ENCODE data around the gene GSTO2.

The GSTO2 gene

DNA sequence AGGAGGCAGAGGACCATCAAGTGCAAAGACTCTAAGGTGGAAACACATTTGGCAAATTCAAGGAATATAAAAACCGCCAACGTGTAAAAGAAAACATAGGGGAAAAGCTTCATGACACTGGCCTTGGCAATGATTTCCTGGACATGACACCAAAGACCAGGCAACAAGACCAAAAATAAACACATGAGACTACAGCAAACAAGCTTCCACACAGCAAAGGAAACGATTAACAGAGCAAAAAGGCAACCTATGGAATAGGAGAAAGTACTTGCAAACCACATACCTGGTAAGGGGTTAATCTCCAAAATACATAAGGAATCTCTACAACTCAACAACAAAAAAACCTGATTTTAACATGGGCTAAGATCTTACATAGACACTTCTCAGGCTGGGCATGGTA, 10.8 kb upstream of the GSTO2 start:
- no peaks in the 10 kb centered on the region for H3K9me2 ChIP-seq (ENCODE audit: low read depth, low read length)
- H3F3A ChIP-seq (ENCODE audit: insufficient read depth, low read length), result no peaks in the 10 kb centered on the region
- no peak overlapping the region for H3K4me3 ChIP-seq (ENCODE audit: low read depth, low read length, poor library complexity, severe bottlenecking)
- TF ChIP-seq, protein P1, sequence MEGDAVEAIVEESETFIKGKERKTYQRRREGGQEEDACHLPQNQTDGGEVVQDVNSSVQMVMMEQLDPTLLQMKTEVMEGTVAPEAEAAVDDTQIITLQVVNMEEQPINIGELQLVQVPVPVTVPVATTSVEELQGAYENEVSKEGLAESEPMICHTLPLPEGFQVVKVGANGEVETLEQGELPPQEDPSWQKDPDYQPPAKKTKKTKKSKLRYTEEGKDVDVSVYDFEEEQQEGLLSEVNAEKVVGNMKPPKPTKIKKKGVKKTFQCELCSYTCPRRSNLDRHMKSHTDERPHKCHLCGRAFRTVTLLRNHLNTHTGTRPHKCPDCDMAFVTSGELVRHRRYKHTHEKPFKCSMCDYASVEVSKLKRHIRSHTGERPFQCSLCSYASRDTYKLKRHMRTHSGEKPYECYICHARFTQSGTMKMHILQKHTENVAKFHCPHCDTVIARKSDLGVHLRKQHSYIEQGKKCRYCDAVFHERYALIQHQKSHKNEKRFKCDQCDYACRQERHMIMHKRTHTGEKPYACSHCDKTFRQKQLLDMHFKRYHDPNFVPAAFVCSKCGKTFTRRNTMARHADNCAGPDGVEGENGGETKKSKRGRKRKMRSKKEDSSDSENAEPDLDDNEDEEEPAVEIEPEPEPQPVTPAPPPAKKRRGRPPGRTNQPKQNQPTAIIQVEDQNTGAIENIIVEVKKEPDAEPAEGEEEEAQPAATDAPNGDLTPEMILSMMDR (IDR thresholded peaks at IDR 0.05; ENCODE audit: low read length), result no peak
- TF ChIP-seq EZH2 (IDR thresholded peaks at IDR 0.05; ENCODE audit: borderline replicate concordance, low read length), result no peak
- peaks cover 35% of the 10 kb centered on the region for H3K36me3 ChIP-seq (ENCODE audit: insufficient read depth, low read length)
- no peak overlapping the region for H2AFZ ChIP-seq (ENCODE audit: low read length)
- H3K27me3 ChIP-seq (ENCODE audit: insufficient read depth, low read length), result no peaks in the 10 kb centered on the region
- H4K20me1 ChIP-seq (ENCODE audit: insufficient read depth, low read length), result no peaks in the 10 kb centered on the region
- no peaks in the 10 kb centered on the region; the same call in 1 of the 2 replicates for H3K79me2 ChIP-seq (ENCODE audit: insufficient read depth, low read length)
- no peaks in the 10 kb centered on the region for H3K9me3 ChIP-seq (ENCODE audit: low read length)
- H3K4me2 ChIP-seq (ENCODE audit: low read length), result no peak overlapping the region
- H3K9ac ChIP-seq (ENCODE audit: low read length), result no peak overlapping the region
- no peak overlapping the region for H3K27ac ChIP-seq (ENCODE audit: low read depth, low read length, poor library complexity, severe bottlenecking)
- peaks cover 13% of the 10 kb centered on the region for H3K4me1 ChIP-seq (ENCODE audit: insufficient read depth, low read length, severe bottlenecking)

DNA sequence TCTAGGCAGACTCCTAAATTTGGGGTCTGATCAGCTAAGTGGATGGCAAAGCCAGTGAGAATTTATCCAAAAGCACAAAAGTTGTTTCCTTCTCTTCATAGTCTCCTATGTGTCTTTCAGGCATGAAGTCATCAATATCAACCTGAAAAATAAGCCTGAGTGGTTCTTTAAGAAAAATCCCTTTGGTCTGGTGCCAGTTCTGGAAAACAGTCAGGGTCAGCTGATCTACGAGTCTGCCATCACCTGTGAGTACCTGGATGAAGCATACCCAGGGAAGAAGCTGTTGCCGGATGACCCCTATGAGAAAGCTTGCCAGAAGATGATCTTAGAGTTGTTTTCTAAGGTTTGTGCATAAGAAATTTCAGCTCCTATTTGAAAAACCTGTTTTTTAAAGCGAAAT, 9.5 kb upstream of the GSTO2 start:
- Histone ChIP-seq H3K27ac (ENCODE audit: low read depth, low read length, poor library complexity, severe bottlenecking) (no peak overlapping the region), H3K4me2 (ENCODE audit: low read length) (no peak overlapping the region)

DNA sequence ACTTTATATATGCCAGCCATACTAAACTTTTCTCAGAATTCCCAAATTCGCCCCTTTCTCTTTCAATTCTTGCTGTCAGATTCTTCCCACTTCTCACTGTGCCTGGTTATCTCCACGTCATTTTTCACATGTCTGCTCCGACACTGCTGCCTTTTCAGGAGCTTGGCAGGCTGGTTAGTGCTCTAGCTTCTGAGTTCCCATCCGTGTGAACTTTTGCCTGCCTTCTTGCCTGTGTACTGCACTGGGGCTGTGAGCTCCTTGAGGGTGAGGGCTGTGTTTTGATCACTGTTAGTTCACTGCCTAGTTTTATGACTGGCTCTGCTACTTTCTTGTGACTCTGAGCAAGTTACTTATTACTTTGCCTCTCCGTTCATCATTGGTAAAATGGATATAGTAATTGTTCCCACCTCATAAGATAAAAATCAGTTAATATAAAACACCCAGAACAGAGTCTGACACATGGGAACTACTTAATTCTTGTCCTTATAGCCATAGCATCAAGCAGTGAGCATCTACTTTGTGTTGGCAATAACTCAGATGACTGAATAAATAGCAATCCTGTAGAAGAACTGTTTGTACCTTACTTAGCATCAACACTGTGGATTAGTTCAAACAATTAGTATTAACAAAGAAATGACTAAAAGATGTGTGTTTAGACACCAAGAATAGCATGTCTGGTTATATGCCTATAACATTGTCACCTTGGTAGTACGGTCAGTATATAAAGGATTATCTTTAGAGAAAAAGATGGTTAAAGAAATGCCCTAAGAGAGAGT, 8.8 kb upstream of the GSTO2 start:
- H3K36me3 ChIP-seq (ENCODE audit: insufficient read depth, low read length), result peaks cover 37% of the 10 kb centered on the region
- H3K27ac ChIP-seq (ENCODE audit: low read depth, low read length, poor library complexity, severe bottlenecking), result no peak overlapping the region
- H3K9me2 ChIP-seq (ENCODE audit: low read depth, low read length), result no peaks in the 10 kb centered on the region
- H3K4me1 ChIP-seq (ENCODE audit: insufficient read depth, low read length, severe bottlenecking), result peaks cover 10% of the 10 kb centered on the region
- H3K27me3 ChIP-seq (ENCODE audit: insufficient read depth, low read length), result no peaks in the 10 kb centered on the region
- no peaks in the 10 kb centered on the region for H4K20me1 ChIP-seq (ENCODE audit: insufficient read depth, low read length)
- no peak overlapping the region for H3K4me2 ChIP-seq (ENCODE audit: low read length)
- H3K79me2 ChIP-seq (ENCODE audit: insufficient read depth, low read length), result no peaks in the 10 kb centered on the region; the same call in 1 of the 2 replicates
- no peak overlapping the region for H3K9ac ChIP-seq (ENCODE audit: low read length)
- no peaks in the 10 kb centered on the region for H3K9me3 ChIP-seq (ENCODE audit: low read length)
- no peak overlapping the region for H2AFZ ChIP-seq (ENCODE audit: low read length)
- H3F3A ChIP-seq (ENCODE audit: insufficient read depth, low read length), result no peaks in the 10 kb centered on the region
- no peak for TF ChIP-seq EZH2 (IDR thresholded peaks at IDR 0.05; ENCODE audit: borderline replicate concordance, low read length)
- TF ChIP-seq, protein P1 (IDR thresholded peaks at IDR 0.05; ENCODE audit: low read length), result no peak
- H3K4me3 ChIP-seq (ENCODE audit: low read depth, low read length, poor library complexity, severe bottlenecking), result no peak overlapping the region

More for the DNA sequence above, 9.5 kb upstream of the GSTO2 start:
- Histone ChIP-seq H3K79me2 (ENCODE audit: insufficient read depth, low read length) (no peaks in the 10 kb centered on the region; the same call in 1 of the 2 replicates), H3K9ac (ENCODE audit: low read length) (no peak overlapping the region), H3K9me2 (ENCODE audit: low read depth, low read length) (no peaks in the 10 kb centered on the region), H3K4me1 (ENCODE audit: insufficient read depth, low read length, severe bottlenecking) (peaks cover 11% of the 10 kb centered on the region), H3K36me3 (ENCODE audit: insufficient read depth, low read length) (peaks cover 35% of the 10 kb centered on the region), H3F3A (ENCODE audit: insufficient read depth, low read length) (no peaks in the 10 kb centered on the region), H3K9me3 (ENCODE audit: low read length) (no peaks in the 10 kb centered on the region), H3K27me3 (ENCODE audit: insufficient read depth, low read length) (no peaks in the 10 kb centered on the region), H2AFZ (ENCODE audit: low read length) (no peak overlapping the region), H3K4me3 (ENCODE audit: low read depth, low read length, poor library complexity, severe bottlenecking) (no peak overlapping the region), H4K20me1 (ENCODE audit: insufficient read depth, low read length) (no peaks in the 10 kb centered on the region)
- no peak for TF ChIP-seq EZH2 (IDR thresholded peaks at IDR 0.05; ENCODE audit: borderline replicate concordance, low read length)
- TF ChIP-seq, protein P1 (IDR thresholded peaks at IDR 0.05; ENCODE audit: low read length), result no peak
